Heart right ventricle (tissue), 16 donors: Measurements from ENCODE around the gene PSMD2. TPM values are rescaled to one million over a fixed set of nuclear protein-coding genes. Genes with fewer than 3 reads are reported as not detected.

Experiments used
- ATAC-seq, 8 donors: fragments of 200-7000 bp; cut with Tn5 transposase; one replicate each; pipeline ENCODE4 v1.9.1; 2020; ENCODE audit warnings: mild to moderate bottlenecking in 8 of 8, moderate library complexity in 8 of 8, moderate number of reproducible peaks in 1 of 8
- DNase-seq, 2 donors: peaks; one replicate each; pipeline ENCODE4 v3.0.0-alpha.2; 2020
- H3K27ac ChIP-seq, 10 donors: fragments of 200-600 bp; sonication (generic) in 2 of 10; one replicate each; pipeline versions ENCODE4 v1.5.0 to v1.8.0; 2020 to 2022; ENCODE audit warnings: mild to moderate bottlenecking in 3 of 10
- H3K27me3 ChIP-seq, 7 donors: fragments of 200-600 bp; one replicate each; pipeline ENCODE4 v1.8.0; 2021 to 2022; ENCODE audit warnings: mild to moderate bottlenecking in 2 of 7
- H3K36me3 ChIP-seq, 9 donors: fragments of 200-600 bp; sonication (generic) in 1 of 9; one replicate each; pipeline versions ENCODE4 v1.5.0 to v1.8.0; 2020 to 2022; ENCODE audit warnings: mild to moderate bottlenecking in 2 of 9
- H3K4me1 ChIP-seq, 9 donors: fragments of 200-600 bp; sonication (generic) in 1 of 9; one replicate each; pipeline versions ENCODE4 v1.5.0 to v1.8.0; 2020 to 2022; ENCODE audit warnings: mild to moderate bottlenecking in 4 of 9
- H3K4me3 ChIP-seq, 10 donors: fragments of 200-600 bp; sonication (generic) in 2 of 10; one replicate each; pipeline versions ENCODE4 v1.5.0 to v1.8.0; 2020 to 2022; ENCODE audit warnings: mild to moderate bottlenecking in 7 of 10, moderate library complexity in 2 of 10
- H3K9me3 ChIP-seq, 11 donors: fragments of 200-600 bp in 10 of 11; sonication (generic) in 2 of 11; one replicate each; pipeline versions ENCODE4 v1.5.0 to v1.8.0; 2013 to 2022; ENCODE audit warnings: mild to moderate bottlenecking in 2 of 11, control low read depth in 1 of 11, moderate library complexity in 1 of 11
- CTCF ChIP-seq, 9 donors: fragments of 200-600 bp; sonication (generic) in 2 of 9; IDR thresholded peaks; one replicate each; pipeline versions ENCODE4 v1.5.0 to v1.8.0; 2021 to 2022; ENCODE audit warnings: antibody characterized with exemption in 9 of 9, mild to moderate bottlenecking in 5 of 9, moderate library complexity in 1 of 9
- WGBS, 2 donors: extraction: QIAGEN DNeasy Blood & Tissue Kit; methylation state at CpG; one replicate each; pipeline ENCODE4 v1.1.7; 2013; ENCODE audit warnings: inconsistent platforms in 1 of 2; 5-methylcytosine and 5-hydroxymethylcytosine counted together
- intact Hi-C, 10 donors: fragments of 100-400 bp; cut with DNase I; formaldehyde crosslinking; loops; one replicate each; pipeline versions ENCODE4 v1.11.1 to v1.14.2; 2022
- polyA plus RNA-seq, 2 donors: library from polyadenylated mRNA; stranded (reverse); fragments of 200-250 nt; gene quantifications; one replicate each; pipeline ENCODE4 v1.2.3, GENCODE V29; 2013
- total RNA-seq, 10 donors: library from RNA; stranded (reverse); fragmentation: NEBNext Ultra II Directional in 3 of 10; extraction: Animal tissue kit (Norgen Biotek cat#: 25700) in 3 of 10; gene quantifications; one replicate each; pipeline versions ENCODE4 v1.2.1 to v1.2.4, GENCODE V29; 2021 to 2023
- donor health status: Arrhythmogenic right ventricular cardiomyopathy.
- donor health status: ischemic (EF 13 %, LVEDD 7.1; RV severe dilation, severe dysfunction).
- donor health status: healthy with polysubstance abuse.
- donor health status: DM: no; HTN: yes; CAD: no.
- donor health status: DM: no; HTN: no; CAD: no.
- donor health status: ischemic (EF 25% LVEDD 6.9; RV normal size, moderate dysfunction).
- donor health status: ischemic (EF 25% LVEDD 5.7; RV mildly dilated, moderate dysfunction).
- donor health status: healthy.
- donor health status: DM: yes; HTN: yes; CAD: no.
- donor health status: Ischemic cardiomyopathy.
- donor health status: ischemic (EF 35%, LVEDD 5.7; RV mildly dilated, moderate dysfunction).
- donor health status: nonischemic (EF 11% LVEDD 7.7; RV severe dilation, severe dysfunction).
- donor health status: DM: yes; HTN: yes; CAD: no.
- donor health status: PGD.
- donor health status: ischemic (EF 29% LVEDD 5.4; RV normal size, mild dysfunction).
- donor health status: nonischemic (EF 23%, LVEDD 6.1; RV moderate dilation, normal function).

PSMD2 gene
- total and polyA plus RNA-seq, 12 donors = 49.0 to 288 (median 231) TPM

GRCh38 chr3:184291044-184291737, 7.8 kb upstream of the PSMD2 start:
- DNase-seq = no peak
- Histone ChIP-seq H3K4me1 (no peaks in the 10 kb centered on the region), H3K4me3 (no peak overlapping the region), H3K27me3 (peaks cover 0 to 23% (median 6%) of the 10 kb centered on the region in 7 donors), H3K9me3 (no peaks in the 10 kb centered on the region), H3K27ac (no peak overlapping the region), H3K36me3 (no peaks in the 10 kb centered on the region)
- peak in 1 of 8 donors; percentile 23 for ATAC-seq
- intact Hi-C loops = loop anchor here in 1 of 10 donors (10.0 kb wide), 1 partner anchor 396 kb away; no protein-coding TSS in a partner anchor
- TF ChIP-seq CTCF (IDR thresholded peaks at IDR 0.05) = no peak
- 88 to 89% methylated on average over 22 of the region's 22 CpGs for WGBS, 2 donors

- TF ChIP-seq CTCF (IDR thresholded peaks at IDR 0.05) = no peak
- WGBS, 2 donors = 89% methylated on average over 21 of the region's 21 CpGs
- Histone ChIP-seq H3K36me3 (no peaks in the 10 kb centered on the region), H3K27me3 (peaks cover 0 to 23% (median 6%) of the 10 kb centered on the region in 7 donors), H3K4me3 (no peak overlapping the region), H3K9me3 (no peaks in the 10 kb centered on the region), H3K27ac (no peak overlapping the region), H3K4me1 (no peaks in the 10 kb centered on the region)
- DNase-seq = no peak
- peak in 2 of 8 donors; percentile 6 to 14 for ATAC-seq
- intact Hi-C loops = loop anchor here in 1 of 10 donors (10.0 kb wide), 1 partner anchor 397 kb away; no protein-coding TSS in a partner anchor
These were observed 7.1 kb upstream of the PSMD2 start for GRCh38 chr3:184291738-184292445.

GRCh38 chr3:184295771-184296170, 3.3 kb upstream of the PSMD2 start:
- intact Hi-C loops = loop anchor here in 4 of 10 donors (5.0 to 10.0 kb wide), 5 partner anchors 48 to 401 kb away; partner anchors contain the start of genes ABCF3 (in 1 of the 4), ALG3 (in 1 of the 4) and EEF1AKMT4 (in 1 of the 4)
- H3K4me1 ChIP-seq = peaks cover 5 to 21% (median 14%) of the 10 kb centered on the region in 9 donors
- H3K27me3 ChIP-seq = peaks cover 0 to 4% (median 0%) of the 10 kb centered on the region in 7 donors
- H3K36me3 ChIP-seq = peaks cover 0 to 8% (median 4%) of the 10 kb centered on the region in 9 donors
- ATAC-seq (no peak), DNase-seq (no peak)
- 64 to 67% methylated on average over 3 of the region's 3 CpGs for WGBS, 2 donors
- H3K4me3 ChIP-seq = no peak overlapping the region
- H3K9me3 ChIP-seq = no peaks in the 10 kb centered on the region
- no peak overlapping the region for H3K27ac ChIP-seq
- TF ChIP-seq CTCF (IDR thresholded peaks at IDR 0.05) = no peak

GRCh38 chr3:184296616-184297015, 2.4 kb upstream of the PSMD2 start:
- no peak for TF ChIP-seq CTCF (IDR thresholded peaks at IDR 0.05)
- Histone ChIP-seq H3K27me3 (peaks cover 0 to 4% (median 0%) of the 10 kb centered on the region in 7 donors), H3K9me3 (no peaks in the 10 kb centered on the region), H3K4me1 (peaks cover 5 to 24% (median 16%) of the 10 kb centered on the region in 9 donors), H3K4me3 (no peak overlapping the region), H3K36me3 (peaks cover 0 to 16% (median 13%) of the 10 kb centered on the region in 9 donors), H3K27ac (no peak overlapping the region)
- DNase-seq (no peak), ATAC-seq (no peak)
- 79 to 81% methylated on average over 7 of the region's 7 CpGs for WGBS, 2 donors
- intact Hi-C loops = loop anchor here in 4 of 10 donors (5.0 to 10.0 kb wide), 5 partner anchors 49 to 402 kb away; partner anchors contain the start of genes ABCF3 (in 1 of the 4), ALG3 (in 1 of the 4) and EEF1AKMT4 (in 1 of the 4)
